Lower leg skin (tissue), 3 donors: ENCODE data around the gene OR8B12.

Source experiments
- POLR2A ChIP-seq, 2 donors: fragments of 450-650 bp; IDR thresholded peaks; one replicate each; pipeline ENCODE4 v1.6.1; 2016 to 2017; ENCODE audit warnings: antibody characterized with exemption in 2 of 2, mild to moderate bottlenecking in 1 of 2, moderate library complexity in 1 of 2
- TF ChIP-seq, protein P1 (sequence below), 3 donors: fragments of 450-650 bp; IDR thresholded peaks; one replicate each; pipeline ENCODE4 v1.5.1; 2016; ENCODE audit warnings: antibody characterized with exemption in 3 of 3, mild to moderate bottlenecking in 3 of 3, moderate library complexity in 2 of 3

DNA sequence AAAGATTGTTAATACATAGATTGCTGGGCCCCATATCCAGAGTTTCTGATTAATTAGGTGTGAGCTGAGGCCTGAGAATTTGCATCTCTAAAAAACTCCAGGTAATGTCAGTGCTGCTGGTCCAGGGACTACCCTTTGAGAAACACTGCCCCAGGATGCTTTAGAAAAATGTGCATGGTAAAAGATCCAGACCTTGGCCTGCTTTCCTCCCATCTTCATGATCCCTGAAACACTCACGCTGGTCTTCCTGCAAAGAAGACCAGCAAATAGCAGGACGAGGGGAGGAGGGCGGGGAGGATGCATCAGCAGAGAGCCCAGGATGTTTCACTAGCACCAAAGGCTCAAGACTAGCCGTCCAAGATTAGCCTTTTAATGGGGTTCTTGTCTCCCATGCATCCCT is 26.2 kb upstream of the OR8B12 start, which contains the start of gene OR8A1:
- TF ChIP-seq, protein P1, sequence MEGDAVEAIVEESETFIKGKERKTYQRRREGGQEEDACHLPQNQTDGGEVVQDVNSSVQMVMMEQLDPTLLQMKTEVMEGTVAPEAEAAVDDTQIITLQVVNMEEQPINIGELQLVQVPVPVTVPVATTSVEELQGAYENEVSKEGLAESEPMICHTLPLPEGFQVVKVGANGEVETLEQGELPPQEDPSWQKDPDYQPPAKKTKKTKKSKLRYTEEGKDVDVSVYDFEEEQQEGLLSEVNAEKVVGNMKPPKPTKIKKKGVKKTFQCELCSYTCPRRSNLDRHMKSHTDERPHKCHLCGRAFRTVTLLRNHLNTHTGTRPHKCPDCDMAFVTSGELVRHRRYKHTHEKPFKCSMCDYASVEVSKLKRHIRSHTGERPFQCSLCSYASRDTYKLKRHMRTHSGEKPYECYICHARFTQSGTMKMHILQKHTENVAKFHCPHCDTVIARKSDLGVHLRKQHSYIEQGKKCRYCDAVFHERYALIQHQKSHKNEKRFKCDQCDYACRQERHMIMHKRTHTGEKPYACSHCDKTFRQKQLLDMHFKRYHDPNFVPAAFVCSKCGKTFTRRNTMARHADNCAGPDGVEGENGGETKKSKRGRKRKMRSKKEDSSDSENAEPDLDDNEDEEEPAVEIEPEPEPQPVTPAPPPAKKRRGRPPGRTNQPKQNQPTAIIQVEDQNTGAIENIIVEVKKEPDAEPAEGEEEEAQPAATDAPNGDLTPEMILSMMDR (IDR thresholded peaks at IDR 0.05), result no peak
- no peak for TF ChIP-seq POLR2A (IDR thresholded peaks at IDR 0.05)
